IPS DF 6.9 (cell line): ENCODE measurements around the gene FIGNL1.

ENCODE experiments used
- DNase-seq: peaks from one replicate; pipeline ENCODE4 v3.0.0-alpha.2; 2013; ENCODE audit warnings: low read depth, low spot score
- H3K27ac ChIP-seq: one replicate; pipeline ENCODE4 v1.5.1; 2013; ENCODE audit warnings: low read length, control low read depth
- H3K27me3 ChIP-seq: 2 replicates; pipeline ENCODE4 v1.6.1; 2013; ENCODE audit warnings: mild to moderate bottlenecking, low read length; ENCODE audit not compliant: control insufficient read depth, insufficient read depth
- H3K36me3 ChIP-seq: 2 replicates; pipeline ENCODE4 v1.6.1; 2013; ENCODE audit warnings: low read length; ENCODE audit not compliant: control insufficient read depth, insufficient read depth
- H3K4me1 ChIP-seq: 2 replicates; pipeline ENCODE4 v1.6.1; 2013; ENCODE audit warnings: low read length; ENCODE audit not compliant: control insufficient read depth, insufficient read depth
- H3K4me3 ChIP-seq: 2 replicates; pipeline ENCODE4 v1.5.1; 2013; ENCODE audit warnings: mild to moderate bottlenecking, low read length
- H3K9me3 ChIP-seq: 2 replicates; pipeline ENCODE4 v1.6.1; 2013; ENCODE audit warnings: low read length, inconsistent platforms; ENCODE audit not compliant: control insufficient read depth, insufficient read depth
- WGBS: extraction: QIAGEN DNeasy Blood & Tissue Kit; methylation state at CpG from one replicate; pipeline ENCODE4 v1.1.7; 2013; ENCODE audit warnings: mixed read lengths, missing lambda C conversion rate; ENCODE audit not compliant: insufficient read length, insufficient coverage; 5-methylcytosine and 5-hydroxymethylcytosine counted together

FIGNL1 gene, protein sequence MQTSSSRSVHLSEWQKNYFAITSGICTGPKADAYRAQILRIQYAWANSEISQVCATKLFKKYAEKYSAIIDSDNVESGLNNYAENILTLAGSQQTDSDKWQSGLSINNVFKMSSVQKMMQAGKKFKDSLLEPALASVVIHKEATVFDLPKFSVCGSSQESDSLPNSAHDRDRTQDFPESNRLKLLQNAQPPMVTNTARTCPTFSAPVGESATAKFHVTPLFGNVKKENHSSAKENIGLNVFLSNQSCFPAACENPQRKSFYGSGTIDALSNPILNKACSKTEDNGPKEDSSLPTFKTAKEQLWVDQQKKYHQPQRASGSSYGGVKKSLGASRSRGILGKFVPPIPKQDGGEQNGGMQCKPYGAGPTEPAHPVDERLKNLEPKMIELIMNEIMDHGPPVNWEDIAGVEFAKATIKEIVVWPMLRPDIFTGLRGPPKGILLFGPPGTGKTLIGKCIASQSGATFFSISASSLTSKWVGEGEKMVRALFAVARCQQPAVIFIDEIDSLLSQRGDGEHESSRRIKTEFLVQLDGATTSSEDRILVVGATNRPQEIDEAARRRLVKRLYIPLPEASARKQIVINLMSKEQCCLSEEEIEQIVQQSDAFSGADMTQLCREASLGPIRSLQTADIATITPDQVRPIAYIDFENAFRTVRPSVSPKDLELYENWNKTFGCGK

GRCh38 chr7:50449881-50450589, at the start of gene FIGNL1:
TSS of gene FIGNL1 (minus strand) at chr7:50450350. CDS start at chr7:50447287, 3,063 bp downstream.
- peak within 1 kb of the TSS; percentile 88 for H3K4me3 ChIP-seq
- H3K4me1 ChIP-seq: 0 out of 2 replicates have a peak, but pooled peaks cover 3% of the 10 kb centered on the region
- H3K36me3 ChIP-seq: no peaks in the 10 kb centered on the region
- H3K27me3 ChIP-seq: no peaks in the 10 kb centered on the region
- DNase-seq: peak; percentile 22
- no peaks in the 10 kb centered on the region for H3K9me3 ChIP-seq
- no peak within 1 kb of the TSS for H3K27ac ChIP-seq
- WGBS: no CpG with 5 or more reads among the region's 63 CpGs

GRCh38 chr7:50499092-50499491, 48.9 kb upstream of the FIGNL1 start:
- H3K27me3 ChIP-seq: no peaks in the 10 kb centered on the region
- no peaks in the 10 kb centered on the region for H3K36me3 ChIP-seq
- WGBS: no CpG with 5 or more reads among the region's 6 CpGs
- H3K4me1 ChIP-seq: no peaks in the 10 kb centered on the region
- no peak overlapping the region for H3K4me3 ChIP-seq
- H3K9me3 ChIP-seq: no peaks in the 10 kb centered on the region
- no peak overlapping the region for H3K27ac ChIP-seq
- no peak for DNase-seq

- DNase-seq: no peak
- Histone ChIP-seq H3K4me1 (no peaks in the 10 kb centered on the region), H3K4me3 (no peak overlapping the region), H3K27me3 (no peaks in the 10 kb centered on the region), H3K27ac (no peak overlapping the region), H3K36me3 (no peaks in the 10 kb centered on the region), H3K9me3 (no peaks in the 10 kb centered on the region)
- no CpG with 5 or more reads among the region's 5 CpGs for WGBS
These were observed 47.8 kb upstream of the FIGNL1 start for GRCh38 chr7:50497968-50498367.

DNA sequence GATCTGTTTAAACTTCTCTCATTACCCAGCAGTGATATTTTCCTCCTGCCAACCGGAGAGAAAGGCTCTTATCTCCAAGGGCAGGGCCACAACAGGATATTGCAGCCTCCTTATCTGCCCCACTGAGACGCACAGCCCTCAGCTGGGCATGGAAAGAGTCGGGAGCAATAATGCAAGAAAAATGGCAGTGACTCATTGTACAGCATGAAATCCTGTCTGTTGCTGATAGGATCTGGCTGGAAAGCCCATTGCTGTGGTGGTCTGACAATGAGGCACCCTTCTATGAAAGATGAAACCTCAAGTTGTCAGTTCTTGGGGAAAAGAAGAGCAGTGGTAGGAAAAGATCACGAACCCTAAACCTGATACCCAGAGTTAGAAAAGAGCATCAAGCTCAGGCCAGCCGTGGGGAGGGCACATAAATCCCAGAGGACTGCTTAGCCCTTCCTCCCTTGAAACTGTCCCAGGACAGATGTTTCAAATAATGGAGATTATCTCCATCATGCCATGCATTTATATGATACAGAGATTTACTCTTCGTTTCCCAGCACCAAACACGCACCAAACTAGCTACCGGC, 47.0 kb upstream of the FIGNL1 start:
- no CpG with 5 or more reads among the region's 8 CpGs for WGBS
- H3K4me3 ChIP-seq: no peak overlapping the region
- H3K27me3 ChIP-seq: no peaks in the 10 kb centered on the region
- H3K9me3 ChIP-seq: no peaks in the 10 kb centered on the region
- no peaks in the 10 kb centered on the region for H3K4me1 ChIP-seq
- H3K36me3 ChIP-seq: no peaks in the 10 kb centered on the region
- no peak overlapping the region for H3K27ac ChIP-seq
- no peak for DNase-seq

DNA sequence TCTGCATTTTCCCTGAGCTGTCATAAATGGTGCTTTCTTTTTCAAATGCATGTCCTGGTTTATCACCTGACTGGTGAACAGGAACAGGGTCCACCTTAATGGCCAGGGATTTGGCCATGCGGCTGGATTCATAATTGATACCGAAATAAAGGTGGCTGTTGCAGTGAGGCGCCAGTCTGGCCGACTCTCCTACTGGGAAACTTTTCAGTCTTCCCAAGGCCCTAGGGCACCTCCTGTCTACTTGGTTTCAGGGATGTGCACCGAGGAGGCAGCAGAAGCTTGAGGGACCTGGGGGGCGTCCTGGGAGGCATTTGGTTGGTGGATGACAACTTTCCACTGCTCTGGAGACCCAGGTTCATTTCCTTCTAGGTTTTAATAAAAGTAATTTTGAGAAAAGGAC, 46.4 kb upstream of the FIGNL1 start:
- Histone ChIP-seq H3K36me3 (no peaks in the 10 kb centered on the region), H3K27me3 (no peaks in the 10 kb centered on the region), H3K9me3 (no peaks in the 10 kb centered on the region), H3K27ac (no peak overlapping the region), H3K4me3 (no peak overlapping the region), H3K4me1 (no peaks in the 10 kb centered on the region)
- no peak for DNase-seq
- no CpG with 5 or more reads among the region's 6 CpGs for WGBS

DNA sequence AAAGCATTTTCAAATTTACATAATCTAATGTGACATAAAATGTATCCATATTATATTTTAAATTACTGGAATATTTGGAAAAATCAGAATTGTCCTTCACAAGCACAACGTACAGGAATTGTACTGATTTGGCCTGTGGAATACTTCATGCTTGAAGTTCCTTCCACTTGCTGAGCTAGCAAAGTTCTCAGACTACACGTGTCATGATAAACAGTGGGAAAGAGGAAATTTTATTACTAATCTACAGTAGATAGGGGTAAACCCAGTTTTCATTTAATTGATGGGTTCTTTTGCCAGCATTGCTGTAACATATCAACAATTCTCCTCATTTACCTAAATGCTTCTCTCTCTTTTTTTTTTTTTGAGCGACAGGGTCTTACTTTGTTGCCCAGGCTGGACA, 45.6 kb upstream of the FIGNL1 start:
- Histone ChIP-seq H3K4me3 (no peak overlapping the region), H3K27me3 (no peaks in the 10 kb centered on the region), H3K36me3 (no peaks in the 10 kb centered on the region), H3K4me1 (no peaks in the 10 kb centered on the region), H3K9me3 (no peaks in the 10 kb centered on the region), H3K27ac (no peak overlapping the region)
- DNase-seq: no peak
- no CpG with 5 or more reads among the region's 3 CpGs for WGBS

DNA sequence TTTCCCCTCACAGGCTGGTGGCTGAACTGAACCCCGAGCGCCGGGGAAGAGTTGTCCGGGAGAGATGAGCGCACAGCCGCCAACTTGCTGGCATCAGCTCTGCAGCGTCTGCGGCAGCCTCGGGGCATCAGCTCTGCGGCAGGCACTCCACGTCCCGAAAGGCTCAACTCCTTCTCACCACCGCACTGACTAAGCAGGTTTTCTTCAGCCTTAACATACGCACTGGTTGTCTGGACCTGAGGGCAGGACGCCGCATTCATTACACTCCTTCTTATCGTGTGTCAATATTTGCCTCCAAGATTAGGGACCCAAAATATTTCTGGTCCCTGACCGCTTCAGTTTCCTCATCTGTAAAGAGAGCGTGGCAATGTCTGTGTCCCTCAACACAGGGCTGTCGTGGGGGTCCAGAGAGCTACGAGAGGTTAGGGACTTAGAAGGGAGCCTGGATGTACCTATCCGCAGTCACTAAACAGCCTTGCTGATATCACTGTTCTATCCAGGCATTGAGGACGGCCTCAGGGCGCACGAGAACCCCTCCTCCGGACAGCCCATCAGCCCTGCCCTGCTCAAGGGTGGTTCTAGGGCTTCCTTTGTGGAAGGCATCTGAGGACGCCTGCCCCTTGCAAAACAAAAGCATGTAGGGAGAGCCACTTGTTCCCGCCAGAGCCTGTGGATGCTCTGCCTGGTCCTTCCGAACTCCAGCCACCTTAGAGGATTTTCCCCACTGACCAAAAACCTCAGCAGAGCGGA, 42.8 kb upstream of the FIGNL1 start:
- no CpG with 5 or more reads among the region's 30 CpGs for WGBS
- Histone ChIP-seq H3K4me3 (no peak overlapping the region), H3K27me3 (no peaks in the 10 kb centered on the region), H3K9me3 (no peaks in the 10 kb centered on the region; the same call in 1 of the 2 replicates), H3K4me1 (no peaks in the 10 kb centered on the region), H3K36me3 (no peaks in the 10 kb centered on the region), H3K27ac (no peak overlapping the region)
- DNase-seq: no peak

GRCh38 chr7:50491943-50492342, 41.8 kb upstream of the FIGNL1 start:
- Histone ChIP-seq H3K27me3 (no peaks in the 10 kb centered on the region), H3K4me3 (no peak overlapping the region), H3K4me1 (no peaks in the 10 kb centered on the region), H3K27ac (no peak overlapping the region), H3K9me3 (no peaks in the 10 kb centered on the region; the same call in 1 of the 2 replicates), H3K36me3 (no peaks in the 10 kb centered on the region)
- WGBS: no CpG with 5 or more reads among the region's 1 CpG
- DNase-seq: no peak

DNA sequence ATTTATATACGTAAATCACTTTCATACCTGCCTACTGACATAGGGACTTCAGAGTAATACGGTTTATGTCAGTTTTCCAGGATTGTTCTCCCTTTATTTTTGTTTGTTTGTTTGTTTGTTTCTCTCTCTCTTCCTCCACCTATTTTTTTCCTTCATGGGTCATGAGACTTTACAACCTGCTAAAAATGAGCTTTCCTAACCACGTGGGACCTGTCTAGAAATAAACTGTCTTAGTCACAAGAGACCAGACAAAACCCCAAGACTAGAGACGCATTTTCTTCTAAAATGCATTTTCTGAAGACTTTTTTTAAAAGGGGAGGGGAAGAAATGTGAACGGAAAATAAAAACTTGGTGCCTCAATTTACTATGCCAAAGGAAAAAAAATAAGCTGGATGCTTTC, 41.1 kb upstream of the FIGNL1 start:
- Histone ChIP-seq H3K27me3 (no peaks in the 10 kb centered on the region), H3K36me3 (no peaks in the 10 kb centered on the region), H3K9me3 (no peaks in the 10 kb centered on the region; the same call in 1 of the 2 replicates), H3K27ac (no peak overlapping the region), H3K4me3 (no peak overlapping the region), H3K4me1 (no peaks in the 10 kb centered on the region)
- no peak for DNase-seq
- no CpG with 5 or more reads among the region's 5 CpGs for WGBS

DNA sequence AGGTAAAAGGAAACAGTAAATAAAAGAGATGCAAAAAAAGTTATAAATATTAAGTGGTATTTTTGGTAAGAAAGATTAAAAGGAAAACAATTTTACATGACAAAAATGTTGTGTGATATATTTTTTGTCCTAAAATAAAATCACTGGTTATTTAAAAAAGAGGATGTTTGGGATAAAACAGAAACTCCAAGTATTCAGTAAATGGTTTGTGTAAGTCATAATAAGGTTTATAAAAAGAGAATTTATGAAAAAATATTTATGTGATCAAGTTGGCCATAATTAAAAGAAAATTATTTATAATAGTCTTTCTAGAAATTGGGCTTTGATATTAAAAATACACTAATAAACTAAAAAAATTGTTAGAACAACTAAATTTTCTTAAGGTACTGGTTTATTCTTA, 38.2 kb upstream of the FIGNL1 start:
- no peaks in the 10 kb centered on the region for H3K27me3 ChIP-seq
- no peak overlapping the region for H3K4me3 ChIP-seq
- no peak overlapping the region for H3K27ac ChIP-seq
- H3K9me3 ChIP-seq: no peaks in the 10 kb centered on the region; the same call in 1 of the 2 replicates
- no peaks in the 10 kb centered on the region for H3K36me3 ChIP-seq
- DNase-seq: no peak
- no peaks in the 10 kb centered on the region for H3K4me1 ChIP-seq
